Loucy (cell line): ENCODE results near the gene MGAT4C.

Experiments used
- H2AFZ ChIP-seq: fragments of 200-600 bp; sonication (generic); 2 replicates; pipeline ENCODE4 v1.6.0; 2016; ENCODE audit warnings: antibody characterized with exemption, mild to moderate bottlenecking, low read length, moderate library complexity
- H3F3A ChIP-seq: fragments of 200-600 bp; 2 replicates; pipeline ENCODE4 v1.6.0; 2016; ENCODE audit warnings: antibody characterized with exemption, low read depth, mild to moderate bottlenecking
- H3K27me3 ChIP-seq: fragments of 200-600 bp; sonication (generic); 2 replicates; pipeline ENCODE4 v1.6.1; 2014; ENCODE audit warnings: low read length, mild to moderate bottlenecking; ENCODE audit not compliant: insufficient read depth, poor library complexity, severe bottlenecking
- H3K36me3 ChIP-seq: fragments of 200-600 bp; sonication (generic); 2 replicates; pipeline ENCODE4 v1.6.1; 2016; ENCODE audit warnings: low read length; ENCODE audit not compliant: insufficient read depth
- H3K4me1 ChIP-seq: fragments of 200-600 bp; sonication (generic); 2 replicates; pipeline ENCODE4 v1.5.1; 2014; ENCODE audit warnings: low read length, mild to moderate bottlenecking; ENCODE audit not compliant: insufficient read depth, poor library complexity, severe bottlenecking
- H3K4me2 ChIP-seq: fragments of 200-600 bp; sonication (generic); 2 replicates; pipeline ENCODE4 v1.6.0; 2014; ENCODE audit warnings: antibody characterized with exemption, low read length, low read depth, mild to moderate bottlenecking; ENCODE audit not compliant: poor library complexity, severe bottlenecking
- H3K4me3 ChIP-seq: fragments of 200-600 bp; sonication (generic); 2 replicates; pipeline ENCODE4 v1.5.1; 2014; ENCODE audit warnings: low read length, mild to moderate bottlenecking, mixed read lengths; ENCODE audit not compliant: poor library complexity, severe bottlenecking
- H3K79me2 ChIP-seq: fragments of 200-600 bp; sonication (generic); 2 replicates; pipeline ENCODE4 v1.6.1; 2014; ENCODE audit warnings: low read length; ENCODE audit not compliant: insufficient read depth
- H3K9ac ChIP-seq: fragments of 200-600 bp; sonication (generic); 2 replicates; pipeline ENCODE4 v1.6.0; 2014; ENCODE audit warnings: mild to moderate bottlenecking, low read depth, low read length, moderate library complexity; ENCODE audit not compliant: poor library complexity, severe bottlenecking
- H3K9me2 ChIP-seq: fragments of 200-600 bp; sonication (generic); replicated peaks from 2 replicates; pipeline ENCODE4 v1.6.1; 2016; ENCODE audit warnings: low read depth, low read length, mixed read lengths
- H3K9me3 ChIP-seq: fragments of 200-600 bp; sonication (generic); 2 replicates; pipeline ENCODE4 v1.6.1; 2014; ENCODE audit warnings: mild to moderate bottlenecking, antibody characterized with exemption, low read length, low read depth; ENCODE audit not compliant: insufficient read depth
- H4K20me1 ChIP-seq: fragments of 200-600 bp; sonication (generic); 2 replicates; pipeline ENCODE4 v1.6.0; 2014; ENCODE audit warnings: antibody characterized with exemption, low read length, mild to moderate bottlenecking; ENCODE audit not compliant: insufficient read depth, poor library complexity, severe bottlenecking
- EZH2phosphoT487 ChIP-seq: fragments of 200-600 bp; IDR thresholded peaks from 2 replicates; pipeline ENCODE4 v1.6.1; 2018; ENCODE audit warnings: antibody characterized with exemption, mild to moderate bottlenecking, moderate library complexity, borderline replicate concordance
- TF ChIP-seq, protein P1 (sequence below): fragments of 200-600 bp; sonication (generic); conservative IDR thresholded peaks from 2 replicates; pipeline ENCODE4 v1.5.1; 2014; ENCODE audit warnings: mild to moderate bottlenecking, antibody characterized with exemption, low read length

The MGAT4C gene

GRCh38 chr12:85955127-85955526 is 301.1 kb downstream of the MGAT4C start:
- TF ChIP-seq EZH2phosphoT487: no peak
- TF ChIP-seq, protein P1, sequence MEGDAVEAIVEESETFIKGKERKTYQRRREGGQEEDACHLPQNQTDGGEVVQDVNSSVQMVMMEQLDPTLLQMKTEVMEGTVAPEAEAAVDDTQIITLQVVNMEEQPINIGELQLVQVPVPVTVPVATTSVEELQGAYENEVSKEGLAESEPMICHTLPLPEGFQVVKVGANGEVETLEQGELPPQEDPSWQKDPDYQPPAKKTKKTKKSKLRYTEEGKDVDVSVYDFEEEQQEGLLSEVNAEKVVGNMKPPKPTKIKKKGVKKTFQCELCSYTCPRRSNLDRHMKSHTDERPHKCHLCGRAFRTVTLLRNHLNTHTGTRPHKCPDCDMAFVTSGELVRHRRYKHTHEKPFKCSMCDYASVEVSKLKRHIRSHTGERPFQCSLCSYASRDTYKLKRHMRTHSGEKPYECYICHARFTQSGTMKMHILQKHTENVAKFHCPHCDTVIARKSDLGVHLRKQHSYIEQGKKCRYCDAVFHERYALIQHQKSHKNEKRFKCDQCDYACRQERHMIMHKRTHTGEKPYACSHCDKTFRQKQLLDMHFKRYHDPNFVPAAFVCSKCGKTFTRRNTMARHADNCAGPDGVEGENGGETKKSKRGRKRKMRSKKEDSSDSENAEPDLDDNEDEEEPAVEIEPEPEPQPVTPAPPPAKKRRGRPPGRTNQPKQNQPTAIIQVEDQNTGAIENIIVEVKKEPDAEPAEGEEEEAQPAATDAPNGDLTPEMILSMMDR: peak; percentile 38; the same call in 1 of the 2 replicates
- no peak overlapping the region for H3K9ac ChIP-seq
- H3K36me3 ChIP-seq: no peaks in the 10 kb centered on the region
- no peaks in the 10 kb centered on the region for H3K4me1 ChIP-seq
- H3K79me2 ChIP-seq: no peaks in the 10 kb centered on the region
- H3F3A ChIP-seq: no peaks in the 10 kb centered on the region
- H3K4me3 ChIP-seq: no peak overlapping the region
- H3K27me3 ChIP-seq: no peaks in the 10 kb centered on the region
- no peak overlapping the region for H2AFZ ChIP-seq
- no peaks in the 10 kb centered on the region for H3K9me2 ChIP-seq
- no peaks in the 10 kb centered on the region for H3K9me3 ChIP-seq
- H3K4me2 ChIP-seq: no peak overlapping the region
- H4K20me1 ChIP-seq: no peaks in the 10 kb centered on the region

- Histone ChIP-seq H3K4me1 (no peaks in the 10 kb centered on the region), H3K9ac (no peak overlapping the region), H3K36me3 (no peaks in the 10 kb centered on the region), H3K9me3 (no peaks in the 10 kb centered on the region), H3K79me2 (no peaks in the 10 kb centered on the region), H3F3A (no peaks in the 10 kb centered on the region), H3K4me2 (no peak overlapping the region), H4K20me1 (no peaks in the 10 kb centered on the region), H3K27me3 (no peaks in the 10 kb centered on the region), H2AFZ (no peak overlapping the region), H3K4me3 (no peak overlapping the region), H3K9me2 (no peaks in the 10 kb centered on the region)
- TF ChIP-seq, protein P1: peak; percentile 73
- TF ChIP-seq EZH2phosphoT487: no peak
These were observed 304.4 kb downstream of the MGAT4C start for GRCh38 chr12:85951823-85952222.

DNA sequence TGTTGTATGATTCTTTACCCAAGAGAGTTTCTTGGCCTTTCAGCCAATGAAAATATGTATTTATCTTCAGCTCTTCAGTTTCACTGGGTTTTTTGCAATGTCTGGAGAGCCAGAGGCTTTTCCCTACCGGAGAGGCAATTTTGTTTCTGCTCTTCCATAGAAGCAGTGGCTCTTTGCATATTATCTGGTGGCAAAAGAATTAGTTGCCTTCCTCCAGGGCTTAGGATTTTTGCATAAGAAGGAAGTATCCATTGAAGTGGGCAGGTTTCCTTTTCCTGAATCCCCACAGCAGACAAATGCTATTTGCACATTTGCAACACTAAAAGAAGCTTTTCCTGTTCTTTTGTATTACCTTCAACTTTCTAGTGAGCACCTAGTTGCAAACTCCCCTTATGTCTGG is 306.9 kb downstream of the MGAT4C start:
- Histone ChIP-seq H3K4me2 (no peak overlapping the region), H3K9me3 (no peaks in the 10 kb centered on the region), H3K36me3 (no peaks in the 10 kb centered on the region), H3K79me2 (no peaks in the 10 kb centered on the region), H2AFZ (no peak overlapping the region), H3K9ac (no peak overlapping the region), H4K20me1 (no peaks in the 10 kb centered on the region), H3F3A (no peaks in the 10 kb centered on the region), H3K4me3 (no peak overlapping the region), H3K9me2 (no peaks in the 10 kb centered on the region), H3K27me3 (no peaks in the 10 kb centered on the region), H3K4me1 (no peaks in the 10 kb centered on the region)
- TF ChIP-seq, protein P1: no peak
- TF ChIP-seq EZH2phosphoT487: no peak
